ENCODE results near the gene CENPU. TPM values are rescaled to one million over a fixed set of nuclear protein-coding genes. Genes with fewer than 3 reads are reported as not detected.

Gene CENPU
- total RNA-seq, 4 donors from 2014 or later, result 1.8 to 3.5 (median 1.9) TPM; not detected in 1

DNA sequence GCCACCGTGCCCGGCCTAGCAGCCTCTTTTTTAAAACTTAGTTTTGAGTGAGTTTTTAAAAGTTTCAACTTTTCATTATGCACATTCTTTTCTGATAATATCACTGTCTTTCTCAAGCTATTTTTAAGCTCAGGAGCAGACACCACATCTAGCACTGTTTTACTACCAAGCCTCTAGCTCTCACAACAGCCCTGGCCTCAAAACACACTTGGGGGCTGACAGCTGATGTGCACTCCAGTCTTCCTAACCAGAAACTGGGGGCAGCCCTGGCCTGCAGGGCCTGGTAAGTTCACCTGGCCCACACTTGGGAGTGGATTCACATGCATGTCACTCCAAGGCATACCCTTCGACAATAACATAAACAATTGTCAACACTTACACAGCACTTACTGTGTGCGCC, 34.0 kb downstream of the CENPU start:
- intact Hi-C loops (cut with DNase I), result no loop called here
- no peak overlapping the region for H3K27ac ChIP-seq
- TF ChIP-seq POLR2A (IDR thresholded peaks at IDR 0.05), result no peak
- TF ChIP-seq, protein P1, sequence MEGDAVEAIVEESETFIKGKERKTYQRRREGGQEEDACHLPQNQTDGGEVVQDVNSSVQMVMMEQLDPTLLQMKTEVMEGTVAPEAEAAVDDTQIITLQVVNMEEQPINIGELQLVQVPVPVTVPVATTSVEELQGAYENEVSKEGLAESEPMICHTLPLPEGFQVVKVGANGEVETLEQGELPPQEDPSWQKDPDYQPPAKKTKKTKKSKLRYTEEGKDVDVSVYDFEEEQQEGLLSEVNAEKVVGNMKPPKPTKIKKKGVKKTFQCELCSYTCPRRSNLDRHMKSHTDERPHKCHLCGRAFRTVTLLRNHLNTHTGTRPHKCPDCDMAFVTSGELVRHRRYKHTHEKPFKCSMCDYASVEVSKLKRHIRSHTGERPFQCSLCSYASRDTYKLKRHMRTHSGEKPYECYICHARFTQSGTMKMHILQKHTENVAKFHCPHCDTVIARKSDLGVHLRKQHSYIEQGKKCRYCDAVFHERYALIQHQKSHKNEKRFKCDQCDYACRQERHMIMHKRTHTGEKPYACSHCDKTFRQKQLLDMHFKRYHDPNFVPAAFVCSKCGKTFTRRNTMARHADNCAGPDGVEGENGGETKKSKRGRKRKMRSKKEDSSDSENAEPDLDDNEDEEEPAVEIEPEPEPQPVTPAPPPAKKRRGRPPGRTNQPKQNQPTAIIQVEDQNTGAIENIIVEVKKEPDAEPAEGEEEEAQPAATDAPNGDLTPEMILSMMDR (IDR thresholded peaks at IDR 0.05), result no peak
- H3K9me3 ChIP-seq, result no peaks in the 10 kb centered on the region
- H3K4me3 ChIP-seq (replicated peaks in 1 of 3), result no peak overlapping the region
- 96 to 98% methylated on average over 4 of the region's 4 CpGs for WGBS, 2 donors
- H3K27me3 ChIP-seq, result no peaks in the 10 kb centered on the region
- no peaks in the 10 kb centered on the region for H3K4me1 ChIP-seq
- H3K36me3 ChIP-seq, result no peaks in the 10 kb centered on the region
- DNase-seq, result no peak

DNA sequence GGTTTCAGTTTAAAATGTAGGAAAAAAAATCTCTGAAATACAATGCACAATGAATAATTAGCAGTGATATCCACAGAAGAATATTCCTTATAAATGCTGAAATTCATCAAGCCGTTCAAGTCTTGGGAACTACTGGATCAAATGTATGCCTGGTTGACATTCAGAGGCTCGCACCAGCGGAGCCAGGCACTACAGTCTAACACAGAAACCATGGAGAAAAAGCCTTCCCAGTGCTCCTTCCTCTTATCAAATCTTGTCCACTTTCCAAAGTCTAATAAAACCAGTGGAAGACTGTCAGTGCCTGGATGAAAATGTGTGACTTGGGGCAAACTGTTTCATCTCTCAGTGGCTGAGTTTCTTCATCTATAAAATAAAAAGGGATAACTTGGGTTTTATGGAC, 35.9 kb downstream of the CENPU start:
- Histone ChIP-seq H3K27me3 (no peaks in the 10 kb centered on the region), H3K4me1 (no peaks in the 10 kb centered on the region), H3K36me3 (peaks cover 0 to 8% of the 10 kb centered on the region in 2 donors)

GRCh38 chr4:184695178-184695896, 38.6 kb downstream of the CENPU start:
- H3K27me3 ChIP-seq, result no peaks in the 10 kb centered on the region
- no peak overlapping the region for H3K27ac ChIP-seq
- no peak for TF ChIP-seq POLR2A (IDR thresholded peaks at IDR 0.05)
- TF ChIP-seq, protein P1 (IDR thresholded peaks at IDR 0.05), result no peak
- H3K36me3 ChIP-seq, result peaks cover 0 to 8% of the 10 kb centered on the region in 2 donors
- no peak overlapping the region for H3K4me3 ChIP-seq (replicated peaks in 1 of 3)
- intact Hi-C loops (cut with DNase I), result no loop called here
- 91 to 93% methylated on average over 3 of the region's 3 CpGs for WGBS, 2 donors
- no peak for DNase-seq
- H3K4me1 ChIP-seq, result no peaks in the 10 kb centered on the region
- H3K9me3 ChIP-seq, result no peaks in the 10 kb centered on the region

More for the DNA sequence above, 35.9 kb downstream of the CENPU start:
- 93 to 94% methylated on average over 3 of the region's 3 CpGs for WGBS, 2 donors
- intact Hi-C loops (cut with DNase I), result no loop called here
- no peak for DNase-seq
- no peak overlapping the region for H3K4me3 ChIP-seq (replicated peaks in 1 of 3)
- no peaks in the 10 kb centered on the region for H3K9me3 ChIP-seq
- TF ChIP-seq, protein P1 (IDR thresholded peaks at IDR 0.05), result no peak
- no peak for TF ChIP-seq POLR2A (IDR thresholded peaks at IDR 0.05)
- no peak overlapping the region for H3K27ac ChIP-seq

GRCh38 chr4:184694412-184694956, 39.4 kb downstream of the CENPU start:
- H3K36me3 ChIP-seq, result peaks cover 0 to 8% of the 10 kb centered on the region in 2 donors
- no peaks in the 10 kb centered on the region for H3K27me3 ChIP-seq
- TF ChIP-seq POLR2A (IDR thresholded peaks at IDR 0.05), result no peak
- TF ChIP-seq, protein P1 (IDR thresholded peaks at IDR 0.05), result no peak
- intact Hi-C loops (cut with DNase I), result no loop called here
- DNase-seq, result no peak
- H3K27ac ChIP-seq, result no peak overlapping the region
- no peaks in the 10 kb centered on the region for H3K4me1 ChIP-seq
- no peaks in the 10 kb centered on the region for H3K9me3 ChIP-seq
- H3K4me3 ChIP-seq (replicated peaks in 1 of 3), result no peak overlapping the region

- H3K27ac ChIP-seq, result no peak overlapping the region
- peaks cover 0 to 8% of the 10 kb centered on the region in 2 donors for H3K36me3 ChIP-seq
- WGBS, 2 donors, result 96 to 97% methylated on average over 5 of the region's 5 CpGs
- H3K4me1 ChIP-seq, result no peaks in the 10 kb centered on the region
- TF ChIP-seq, protein P1 (IDR thresholded peaks at IDR 0.05), result no peak
- TF ChIP-seq POLR2A (IDR thresholded peaks at IDR 0.05), result no peak
- H3K9me3 ChIP-seq, result no peaks in the 10 kb centered on the region
- intact Hi-C loops (cut with DNase I), result no loop called here
- H3K4me3 ChIP-seq (replicated peaks in 1 of 3), result no peak overlapping the region
- no peak for DNase-seq
- H3K27me3 ChIP-seq, result no peaks in the 10 kb centered on the region
These were observed 40.8 kb downstream of the CENPU start for GRCh38 chr4:184693056-184693455.

Measured in thyroid gland (tissue), 4 donors.